Epithelial cell of prostate (primary cell): ENCODE data around the gene CACNB1.

Experiments
- DNase-seq: peaks from one replicate; pipeline ENCODE4 v3.0.0-alpha.2; 2011; ENCODE audit warnings: low read depth, low spot score
- H3K27ac ChIP-seq: fragments of 450-650 bp; 2 replicates; pipeline ENCODE4 v1.5.1; 2017; ENCODE audit warnings: mild to moderate bottlenecking

The CACNB1 gene

GRCh38 chr17:39161962-39162361 is 35.5 kb downstream of the CACNB1 start:
- H3K27ac ChIP-seq = no peak overlapping the region

GRCh38 chr17:39158623-39159022 is 38.8 kb downstream of the CACNB1 start:
- no peak for DNase-seq
- no peak overlapping the region for H3K27ac ChIP-seq

More at GRCh38 chr17:39161962-39162361, 35.5 kb downstream of the CACNB1 start:
- no peak for DNase-seq

DNA sequence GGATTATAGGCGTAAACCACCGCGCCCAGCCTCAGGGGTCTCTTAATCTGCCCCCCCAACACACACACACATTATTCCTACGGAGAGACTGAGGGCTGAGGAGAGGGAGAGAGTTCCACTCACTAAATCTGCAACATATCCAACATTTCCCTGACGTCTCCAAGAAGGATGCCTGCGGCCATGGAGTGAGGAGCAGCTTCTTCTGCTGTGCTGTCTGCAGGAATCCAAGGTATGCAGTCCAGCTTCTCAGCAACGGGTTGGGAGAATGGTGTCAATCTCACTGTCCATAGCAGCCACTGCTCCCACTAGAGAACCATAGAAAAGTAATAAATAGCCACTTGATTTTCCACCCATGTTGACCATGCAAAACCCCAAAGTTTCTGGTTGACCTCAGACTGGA is 41.0 kb downstream of the CACNB1 start:
- no peak for DNase-seq
- H3K27ac ChIP-seq = no peak overlapping the region

DNA sequence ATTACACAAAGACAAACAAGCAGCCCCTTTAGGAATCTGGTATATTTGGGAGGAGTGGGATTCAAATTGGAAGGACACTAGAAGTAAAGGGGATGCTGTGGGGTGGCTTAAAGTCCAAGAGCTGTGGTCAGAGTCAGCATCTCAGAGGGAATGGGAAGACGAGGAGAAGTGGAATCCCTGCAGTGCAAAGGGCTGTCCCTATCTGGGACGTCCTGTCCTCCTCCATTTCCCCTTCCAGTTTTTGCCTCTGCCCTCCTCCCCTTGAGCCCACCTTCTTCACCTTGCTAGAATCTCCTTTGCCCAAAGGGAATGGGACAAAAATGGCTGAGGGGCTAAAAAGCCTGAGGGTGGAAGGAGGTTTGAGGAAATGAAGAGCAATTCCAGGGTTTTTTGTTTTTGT is 41.8 kb downstream of the CACNB1 start:
- no peak overlapping the region for H3K27ac ChIP-seq
- no peak for DNase-seq

DNA sequence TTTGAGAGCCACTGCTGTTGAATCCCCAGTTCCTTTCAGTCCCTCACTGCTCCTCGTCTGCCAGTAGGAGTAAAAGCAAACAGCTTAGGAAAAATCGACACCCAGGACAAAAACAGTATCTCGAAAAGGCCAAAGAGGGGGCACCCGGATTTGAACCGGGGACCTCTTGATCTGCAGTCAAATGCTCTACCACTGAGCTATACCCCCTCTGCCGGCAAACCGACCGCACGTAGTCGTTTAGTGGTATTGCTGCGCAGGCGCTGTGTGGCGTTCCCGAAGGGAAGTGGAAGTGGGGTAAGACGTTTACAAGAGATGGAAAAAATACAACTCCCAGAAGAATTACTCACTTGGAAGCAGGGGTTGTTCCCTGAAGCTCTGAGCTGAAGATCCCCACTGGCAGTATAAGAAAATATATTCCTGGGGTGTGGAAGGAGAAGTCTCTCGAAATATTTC is 43.8 kb downstream of the CACNB1 start:
- peak; percentile 31 for DNase-seq
- H3K27ac ChIP-seq = peak overlapping the region; percentile 47

- peak overlapping the region; percentile 47 for H3K27ac ChIP-seq
- no peak for DNase-seq
Observed at GRCh38 chr17:39151943-39152818, 45.3 kb downstream of the CACNB1 start.

DNA sequence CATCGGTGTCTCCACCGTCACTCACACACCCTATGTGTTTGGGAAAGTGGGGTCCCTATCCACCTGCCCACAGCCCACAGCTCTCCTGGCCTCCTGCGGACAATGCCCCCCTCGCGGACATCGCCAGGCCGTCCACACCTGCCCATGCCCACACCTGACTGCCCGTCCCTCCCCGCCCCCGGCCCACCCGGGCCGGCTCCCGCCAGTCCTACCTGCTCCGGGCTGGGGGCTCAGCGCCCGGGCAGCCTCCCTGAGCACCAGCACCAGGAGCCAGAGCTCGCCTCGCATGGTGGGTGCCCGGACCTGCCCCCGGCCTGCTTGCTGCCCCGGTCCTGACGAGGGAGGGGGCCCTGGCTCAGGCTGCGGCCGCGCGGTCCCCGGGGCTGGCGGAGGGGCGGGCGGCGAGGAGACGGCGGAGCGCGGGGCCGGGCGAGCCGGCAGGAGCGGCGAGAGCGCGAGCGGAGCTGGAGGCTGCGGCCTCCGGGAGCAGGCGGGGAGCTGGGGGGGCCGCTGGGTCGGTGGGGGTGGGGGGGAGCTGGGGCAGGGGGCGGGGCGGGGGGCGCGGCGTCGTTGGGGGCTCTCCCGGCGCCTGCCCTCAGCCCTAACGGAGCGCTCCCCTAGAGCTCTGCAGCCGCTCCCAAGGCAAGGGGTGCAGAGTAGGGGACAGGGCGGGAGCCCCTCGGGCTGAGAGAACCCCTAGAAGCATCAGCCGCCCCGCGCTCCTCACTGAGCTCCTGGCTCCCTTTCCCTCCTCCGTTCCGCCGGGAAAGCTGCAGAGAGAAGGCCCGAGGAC is 46.1 kb downstream of the CACNB1 start, which contains the start of gene PLXDC1:
Gene PLXDC1, minus strand, starts transcription at position 488 of the 793 bp plus-strand sequence. Its CDS starts 200 bp downstream, at position 288.
- no peak within 1 kb of the TSS for H3K27ac ChIP-seq
- no peak for DNase-seq

DNA sequence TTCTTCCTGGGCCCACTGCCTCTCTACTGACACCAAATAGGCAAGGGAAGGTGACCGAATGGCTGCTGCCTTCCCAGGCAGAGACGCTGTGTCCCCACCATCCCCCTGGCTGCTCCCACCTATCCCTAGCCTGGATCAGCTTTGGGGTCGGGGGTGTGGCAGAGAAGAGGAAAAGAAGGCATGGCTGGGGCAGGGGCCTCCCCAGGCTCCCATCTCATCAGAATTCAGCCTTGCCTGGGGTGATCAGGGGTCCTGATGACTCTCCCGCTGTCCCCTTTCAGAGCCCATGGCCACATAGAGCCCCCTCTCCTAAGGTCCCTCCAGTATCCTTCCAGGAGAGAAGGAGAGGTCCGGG is 46.7 kb downstream of the CACNB1 start:
- no peak overlapping the region for H3K27ac ChIP-seq
- DNase-seq = no peak

DNA sequence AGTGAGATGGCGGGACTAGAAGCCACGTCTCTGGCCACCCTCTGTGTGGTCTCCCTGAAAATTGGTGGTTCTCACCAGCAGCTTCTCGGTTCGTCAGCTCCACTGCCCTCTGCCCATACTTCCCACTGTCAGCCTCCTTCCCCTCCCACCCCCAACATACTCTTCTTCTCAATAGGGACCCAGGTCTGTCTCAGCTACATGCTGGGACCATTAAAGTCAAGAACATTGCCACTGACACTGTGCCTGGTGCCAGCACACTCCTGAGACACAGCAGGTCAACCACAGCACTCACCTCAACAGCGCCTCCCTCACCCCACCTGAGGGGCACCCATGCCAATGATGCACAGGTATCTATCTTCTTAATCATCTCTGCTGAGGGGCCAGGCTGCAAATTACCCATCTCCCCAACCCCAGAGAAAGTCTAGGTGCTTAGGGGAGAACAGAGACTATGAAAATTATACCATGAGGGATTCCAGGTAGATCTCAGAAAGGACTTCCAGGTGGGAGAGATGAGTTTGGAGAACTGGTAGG is 47.3 kb downstream of the CACNB1 start:
- H3K27ac ChIP-seq = no peak overlapping the region
- DNase-seq = no peak

DNA sequence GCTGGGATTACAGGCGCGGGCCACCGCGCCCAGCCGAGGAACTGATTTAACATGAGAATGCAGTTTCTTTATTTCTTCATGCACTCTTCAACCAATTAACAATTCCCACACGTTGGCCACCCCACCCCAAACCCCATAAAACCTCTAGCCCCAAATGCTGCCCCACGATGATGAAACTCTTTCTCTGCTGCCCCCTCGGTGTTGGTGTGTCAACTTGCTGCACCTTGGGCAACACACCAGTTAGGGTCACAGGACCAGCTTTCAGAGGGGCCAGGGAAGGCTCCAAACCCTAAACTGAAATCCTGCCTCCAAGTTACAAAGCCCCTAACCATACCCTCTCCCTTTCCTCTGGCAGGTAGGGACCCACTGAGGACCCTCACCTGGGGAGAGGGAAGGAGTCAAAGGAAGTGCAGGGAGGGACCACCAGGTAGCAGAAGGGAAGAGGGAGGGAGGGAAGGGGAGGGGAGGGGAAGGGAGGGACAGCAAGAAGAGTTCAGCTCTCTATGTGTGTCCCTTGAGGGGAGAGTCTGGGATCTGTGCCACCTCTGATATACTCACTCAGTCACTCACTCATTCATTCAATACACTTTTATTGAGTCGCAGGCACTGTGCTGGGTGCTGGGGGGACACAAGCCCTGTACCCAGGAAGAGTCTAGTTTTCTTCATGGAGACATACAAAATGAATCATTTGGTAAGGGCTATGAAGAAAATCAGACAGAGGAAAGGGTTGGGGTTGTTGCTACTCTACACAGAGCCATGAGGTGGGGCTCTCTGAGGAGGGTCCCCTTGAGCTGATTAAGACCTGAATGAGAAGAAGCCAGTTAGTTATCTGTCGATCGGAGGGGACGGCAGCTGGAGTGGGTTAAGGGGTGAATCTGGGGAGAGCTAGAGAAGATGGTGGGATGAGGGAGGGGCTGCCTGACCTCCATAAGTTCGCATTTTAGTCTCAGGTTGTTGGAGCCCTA is 50.0 kb downstream of the CACNB1 start:
- DNase-seq = no peak
- no peak overlapping the region for H3K27ac ChIP-seq

GRCh38 chr17:39146273-39146672 is 51.2 kb downstream of the CACNB1 start:
- H3K27ac ChIP-seq = no peak overlapping the region
- no peak for DNase-seq

DNA sequence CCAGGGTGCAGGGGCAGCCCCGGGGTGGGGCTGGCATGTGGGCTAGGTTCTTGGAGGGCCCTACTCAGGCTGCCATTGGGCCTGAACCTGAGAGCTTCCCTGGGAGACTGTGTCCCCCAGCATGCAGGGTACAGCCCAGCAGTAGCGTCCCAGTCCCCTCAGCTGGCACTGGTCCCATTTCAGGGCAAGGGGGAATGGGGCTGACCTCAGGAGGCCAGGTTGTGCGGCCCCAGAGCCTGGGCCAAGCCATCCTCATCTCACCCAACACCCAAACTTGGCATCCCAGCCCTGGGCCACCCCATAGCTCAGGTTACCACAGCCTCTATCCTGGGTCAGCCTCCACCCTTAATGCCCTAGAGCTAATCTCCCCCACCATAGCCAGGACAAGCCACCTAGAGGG is 52.3 kb downstream of the CACNB1 start:
- no peak for DNase-seq
- H3K27ac ChIP-seq = no peak overlapping the region

GRCh38 chr17:39144416-39144840 is 53.0 kb downstream of the CACNB1 start:
- H3K27ac ChIP-seq = no peak overlapping the region
- peak; percentile 80 for DNase-seq

DNA sequence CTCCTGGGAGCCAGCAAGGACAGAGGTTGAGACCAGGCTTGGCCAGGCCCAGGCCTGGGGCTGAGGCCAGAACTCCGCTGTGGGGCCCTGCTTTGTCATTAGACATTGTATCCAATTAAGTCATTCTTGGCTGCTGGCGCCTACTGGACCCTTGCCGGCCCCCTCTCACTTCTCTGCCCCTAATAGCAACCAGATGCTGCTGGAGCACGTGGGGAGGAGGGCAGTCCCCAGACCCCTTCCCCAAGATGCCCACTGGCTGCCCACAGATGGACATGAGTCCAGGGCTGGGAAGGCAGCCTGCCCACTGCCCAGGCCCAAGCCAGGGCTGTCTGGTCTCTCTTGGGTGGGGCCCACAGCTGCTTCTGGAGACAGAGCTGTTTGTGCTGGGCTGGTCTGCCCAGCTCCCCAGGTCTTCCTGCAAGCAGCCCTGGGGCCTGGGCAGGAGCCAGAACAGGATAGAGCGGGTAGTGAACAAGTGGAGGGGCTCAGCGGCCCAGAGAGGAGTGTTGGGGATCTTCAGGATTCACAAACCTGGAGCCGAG is 53.8 kb downstream of the CACNB1 start:
- no peak overlapping the region for H3K27ac ChIP-seq
- DNase-seq = no peak

- no peak overlapping the region for H3K27ac ChIP-seq
Observed at GRCh38 chr17:39141915-39142664, 55.4 kb downstream of the CACNB1 start.

DNA sequence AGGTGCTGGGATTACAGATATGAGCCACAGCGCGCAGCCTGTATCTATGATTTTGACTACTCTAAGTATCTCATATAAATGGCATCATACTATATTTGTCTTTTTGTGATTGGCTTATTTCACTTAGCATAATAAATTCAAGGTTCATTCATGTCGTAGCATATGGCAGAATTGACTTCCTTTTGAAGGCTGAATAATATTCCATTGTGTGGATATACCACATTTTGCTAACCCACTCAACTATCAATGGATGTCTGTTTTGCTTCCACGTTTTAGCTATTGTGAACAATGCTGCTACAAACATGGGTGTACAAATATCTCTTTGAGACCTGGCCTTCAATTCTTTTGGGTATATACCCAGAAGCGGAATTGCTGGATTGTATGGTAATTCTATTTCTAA is 56.2 kb downstream of the CACNB1 start:
- H3K27ac ChIP-seq = no peak overlapping the region
- no peak for DNase-seq

More at GRCh38 chr17:39141915-39142664, 55.4 kb downstream of the CACNB1 start:
- DNase-seq = no peak

- no peak for DNase-seq
- no peak overlapping the region for H3K27ac ChIP-seq
Observed at GRCh38 chr17:39139561-39139960, 57.9 kb downstream of the CACNB1 start.

DNA sequence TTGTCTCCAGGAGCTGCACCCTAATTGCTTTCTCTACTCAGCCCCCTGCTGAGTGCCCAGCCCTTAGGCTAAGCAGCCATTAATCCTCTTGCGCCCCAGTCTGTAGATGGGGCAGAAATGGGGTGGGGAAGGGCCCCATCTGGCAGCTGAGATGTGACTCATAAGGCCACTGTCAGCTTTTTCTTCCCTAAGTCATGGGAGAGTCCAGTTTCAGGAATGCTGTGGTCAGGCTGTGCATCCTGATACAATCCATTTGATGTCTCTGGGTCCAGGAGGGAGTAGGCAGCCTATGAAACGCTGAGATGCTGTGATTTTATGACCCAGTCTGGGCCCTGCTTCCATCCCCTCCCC is 58.3 kb downstream of the CACNB1 start:
- peak; percentile 10 for DNase-seq
- H3K27ac ChIP-seq = no peak overlapping the region
